RWPE1 (cell line): ENCODE data around the gene ZNF331.

Source experiments
- CTCF ChIA-PET: fragments of 350-600 bp; sonication (Branson Sonifier 250); formaldehyde crosslinking; extraction: SDS; loops from one replicate; lab custom pipeline; 2021; lab: Yijun Ruan, JAX
- POLR2A ChIA-PET: fragments of 400-600 bp; formaldehyde crosslinking; extraction: SDS; loops from one replicate; lab custom pipeline; 2020; ENCODE audit warnings: antibody characterized with exemption; ENCODE audit not compliant: low non-redundant PET; lab: Yijun Ruan, JAX
- DNase-seq: peaks from one replicate; pipeline ENCODE4 v3.0.0; 2012; ENCODE audit warnings: low spot score
- H3K27ac ChIP-seq: fragments of 450-650 bp; 2 replicates; pipeline ENCODE4 v1.5.1; 2017
- CTCF ChIP-seq: fragments of 450-650 bp; conservative IDR thresholded peaks from 2 replicates; pipeline ENCODE4 v1.5.1; 2017; ENCODE audit warnings: low read depth, mild to moderate bottlenecking

The ZNF331 gene

GRCh38 chr19:53517114-53517741 is 20.7 kb upstream of the ZNF331 start:
- CTCF ChIA-PET = no interaction called here
- TF ChIP-seq CTCF = no peak

GRCh38 chr19:53518121-53518520 is 19.8 kb upstream of the ZNF331 start:
- CTCF ChIA-PET = no interaction called here
- POLR2A ChIA-PET = no interaction called here
- H3K27ac ChIP-seq = no peak overlapping the region
- DNase-seq = no peak
- no peak for TF ChIP-seq CTCF

More at GRCh38 chr19:53517114-53517741, 20.7 kb upstream of the ZNF331 start:
- POLR2A ChIA-PET = no interaction called here
- no peak overlapping the region for H3K27ac ChIP-seq
- DNase-seq = no peak

DNA sequence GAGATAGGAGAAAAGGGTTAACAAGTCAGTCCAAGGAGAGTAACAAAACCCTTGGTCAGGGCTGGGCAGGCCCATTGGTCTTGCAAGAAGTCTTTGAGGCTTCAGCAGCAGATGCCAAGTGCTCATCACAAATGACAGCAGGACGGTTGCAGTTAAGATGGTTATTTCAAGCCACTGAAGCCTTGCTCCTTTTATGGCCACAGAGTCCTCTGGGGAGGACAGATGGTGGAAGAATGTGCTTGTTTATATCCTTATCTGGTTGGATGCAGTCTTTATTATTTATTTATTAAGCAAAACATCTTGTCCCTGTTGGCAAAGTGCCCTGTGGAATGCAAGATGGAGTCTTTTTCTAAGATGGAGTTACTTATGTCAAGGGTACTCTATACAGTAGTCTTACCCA is 19.2 kb upstream of the ZNF331 start:
- ChIA-PET CTCF (no interaction called here), POLR2A (no interaction called here)
- no peak for DNase-seq
- H3K27ac ChIP-seq = no peak overlapping the region
- TF ChIP-seq CTCF = no peak

DNA sequence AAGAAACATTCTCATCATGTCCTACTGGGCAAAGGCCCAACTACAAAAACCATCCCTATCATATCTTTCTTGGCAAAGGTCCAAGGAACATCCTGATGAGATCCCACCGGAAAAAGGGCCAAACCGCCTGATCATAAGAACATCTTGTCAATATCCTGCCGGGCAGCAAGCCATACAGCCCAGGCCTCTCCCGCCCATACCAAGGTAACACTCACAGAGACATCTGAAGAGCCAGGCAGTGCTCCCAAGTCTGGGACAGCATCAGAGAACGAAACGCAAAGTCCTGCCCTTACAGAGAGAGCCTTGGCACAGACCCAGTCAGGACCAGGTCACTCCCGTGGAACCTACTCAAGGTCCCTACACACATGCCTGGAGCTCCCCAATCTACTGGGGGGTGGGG is 18.5 kb upstream of the ZNF331 start:
- CTCF ChIA-PET = no interaction called here
- POLR2A ChIA-PET = no interaction called here

DNA sequence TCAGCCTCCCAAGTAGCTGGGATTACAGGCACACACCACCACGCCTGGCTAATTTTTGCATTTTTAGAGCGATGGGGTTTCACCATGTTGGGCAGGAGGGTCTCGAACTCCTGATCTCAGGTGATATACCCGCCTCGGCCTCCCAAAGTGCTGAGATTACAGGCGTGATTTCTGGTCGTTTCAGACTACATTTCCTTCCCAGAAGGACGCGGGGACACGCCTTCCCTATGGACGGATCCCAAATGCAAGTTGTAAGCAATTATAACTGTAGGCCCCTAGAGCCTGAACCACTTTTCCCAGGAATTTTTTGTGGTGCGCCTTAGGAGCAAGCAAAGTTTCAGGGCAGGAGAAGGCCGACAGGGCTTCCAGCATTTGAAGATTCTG is 17.8 kb upstream of the ZNF331 start:
- no peak for TF ChIP-seq CTCF
- H3K27ac ChIP-seq = peak overlapping the region; percentile 88
- DNase-seq = no peak
- ChIA-PET CTCF (interaction anchor here (0.7 kb wide), 1 partner anchor 289 kb away, joined by 3 read pairs; no protein-coding TSS in a partner anchor), POLR2A (no interaction called here)

More for the DNA sequence above, 18.5 kb upstream of the ZNF331 start:
- no peak for DNase-seq
- TF ChIP-seq CTCF = no peak
- no peak overlapping the region for H3K27ac ChIP-seq

- peak overlapping the region; percentile 88 for H3K27ac ChIP-seq
- CTCF ChIA-PET = interaction anchor here (0.7 kb wide), 1 partner anchor 288 kb away, joined by 3 read pairs; no protein-coding TSS in a partner anchor
- no peak for TF ChIP-seq CTCF
- DNase-seq = peak; percentile 90
- POLR2A ChIA-PET = interaction anchor here (0.8 kb wide), 1 partner anchor 13 kb away, joined by 3 read pairs; no protein-coding TSS in a partner anchor
These were observed 17.2 kb upstream of the ZNF331 start for GRCh38 chr19:53520547-53521372.
